DOHH2 (cell line): ENCODE results near the gene SHLD1.

Experiments
- EZH2phosphoT487 ChIP-seq: fragments of 200-600 bp; sonication (generic); IDR thresholded peaks from 2 replicates; pipeline ENCODE4 v1.6.1; 2017; ENCODE audit warnings: borderline replicate concordance, mild to moderate bottlenecking, antibody characterized with exemption, low read length, moderate library complexity, mixed read lengths
- TF ChIP-seq, protein P1 (sequence below): fragments of 200-600 bp; sonication (generic); IDR thresholded peaks from one replicate; pipeline ENCODE4 v1.5.1; 2014; ENCODE audit warnings: antibody characterized with exemption, mild to moderate bottlenecking, low read depth, low read length; ENCODE audit not compliant: poor library complexity, severe bottlenecking

DNA sequence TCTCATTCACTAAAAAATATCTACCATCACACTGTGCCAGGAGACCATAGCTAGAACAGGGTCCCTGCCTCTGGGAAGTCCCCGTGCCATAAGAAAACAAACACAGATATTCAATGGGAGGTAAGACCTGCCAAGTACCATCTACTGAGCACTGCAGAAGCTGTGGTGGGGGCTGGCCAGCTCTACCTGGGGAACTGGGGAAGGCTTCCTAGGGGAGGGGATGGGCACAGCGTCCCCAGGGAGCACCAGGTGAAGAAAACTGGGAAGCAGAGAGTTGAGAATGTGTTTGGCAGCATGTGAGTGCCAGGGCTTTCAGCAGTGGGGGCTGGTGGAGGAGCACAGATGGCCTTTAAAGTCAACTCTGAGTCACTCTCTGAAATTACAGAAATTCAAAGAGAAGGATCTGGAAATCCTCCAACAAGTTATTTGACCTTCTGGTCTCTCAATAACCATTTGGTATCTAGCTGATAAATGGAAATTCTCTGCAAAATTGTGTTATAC lies 85.2 kb downstream of the SHLD1 start:
- TF ChIP-seq, protein P1, sequence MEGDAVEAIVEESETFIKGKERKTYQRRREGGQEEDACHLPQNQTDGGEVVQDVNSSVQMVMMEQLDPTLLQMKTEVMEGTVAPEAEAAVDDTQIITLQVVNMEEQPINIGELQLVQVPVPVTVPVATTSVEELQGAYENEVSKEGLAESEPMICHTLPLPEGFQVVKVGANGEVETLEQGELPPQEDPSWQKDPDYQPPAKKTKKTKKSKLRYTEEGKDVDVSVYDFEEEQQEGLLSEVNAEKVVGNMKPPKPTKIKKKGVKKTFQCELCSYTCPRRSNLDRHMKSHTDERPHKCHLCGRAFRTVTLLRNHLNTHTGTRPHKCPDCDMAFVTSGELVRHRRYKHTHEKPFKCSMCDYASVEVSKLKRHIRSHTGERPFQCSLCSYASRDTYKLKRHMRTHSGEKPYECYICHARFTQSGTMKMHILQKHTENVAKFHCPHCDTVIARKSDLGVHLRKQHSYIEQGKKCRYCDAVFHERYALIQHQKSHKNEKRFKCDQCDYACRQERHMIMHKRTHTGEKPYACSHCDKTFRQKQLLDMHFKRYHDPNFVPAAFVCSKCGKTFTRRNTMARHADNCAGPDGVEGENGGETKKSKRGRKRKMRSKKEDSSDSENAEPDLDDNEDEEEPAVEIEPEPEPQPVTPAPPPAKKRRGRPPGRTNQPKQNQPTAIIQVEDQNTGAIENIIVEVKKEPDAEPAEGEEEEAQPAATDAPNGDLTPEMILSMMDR, result no peak
- TF ChIP-seq EZH2phosphoT487, result no peak
